Keratinocyte (primary cell): ENCODE data around the gene SCD5. TPM values are rescaled to one million over a fixed set of nuclear protein-coding genes. Genes with fewer than 3 reads are reported as not detected.
A peak's percentile ranks its signal among the peaks of the same experiment; 100 is the strongest.

Experiments used
- DNase-seq: peaks from one replicate; pipeline ENCODE4 v3.0.0-alpha.2; 2011; ENCODE audit warnings: low read depth, missing footprints, low spot score
- FAIRE-seq: peaks from 2 replicates; lab custom pipeline; 2011; peaks lifted over from hg19 to GRCh38; lab: Jason Lieb, UNC
- H2AFZ ChIP-seq: 2 replicates; pipeline ENCODE4 v1.6.0; 2012; ENCODE audit warnings: low read length, control low read depth, inconsistent platforms; ENCODE audit not compliant: control insufficient read depth
- H3K27ac ChIP-seq: 2 replicates; pipeline ENCODE4 v1.5.1; 2011; ENCODE audit warnings: low read length; ENCODE audit not compliant: control insufficient read depth, insufficient read depth
- H3K27me3 ChIP-seq: 3 replicates; pipeline ENCODE4 v1.6.0; 2011; ENCODE audit warnings: low read length; ENCODE audit not compliant: control insufficient read depth, insufficient read depth; ENCODE audit errors: extremely low read depth
- H3K36me3 ChIP-seq, 2 experiments: 2 replicates in 1 of 2; 3 replicates in 1 of 2; pipeline ENCODE4 v1.5.1; 2011; ENCODE audit warnings: low read length in 2 of 2, mild to moderate bottlenecking in 1 of 2; ENCODE audit not compliant: control insufficient read depth in 2 of 2, insufficient read depth in 2 of 2; ENCODE audit errors: extremely low read depth in 1 of 2
- H3K4me1 ChIP-seq: 3 replicates; pipeline ENCODE4 v1.5.1; 2011; ENCODE audit warnings: low read length; ENCODE audit not compliant: control insufficient read depth, insufficient read depth; ENCODE audit errors: extremely low read depth
- H3K4me2 ChIP-seq: 3 replicates; pipeline ENCODE4 v1.6.0; 2011; ENCODE audit warnings: low read depth, low read length; ENCODE audit not compliant: control insufficient read depth, insufficient read depth; ENCODE audit errors: extremely low read depth
- H3K4me3 ChIP-seq, 3 experiments: fragments of 200-600 bp in 1 of 3; sonication (generic) in 1 of 3; 2 replicates in 2 of 3; 3 replicates in 1 of 3; pipeline ENCODE4 v1.5.1; 2011 to 2016; ENCODE audit warnings: low read length in 3 of 3, mild to moderate bottlenecking in 3 of 3, control low read depth in 2 of 3, inconsistent platforms in 1 of 3, low read depth in 1 of 3, mixed read lengths in 1 of 3, mixed run types in 1 of 3, moderate library complexity in 1 of 3; ENCODE audit not compliant: control insufficient read depth in 2 of 3, insufficient read depth in 2 of 3; ENCODE audit errors: extremely low read depth in 1 of 3
- H3K79me2 ChIP-seq: 2 replicates; pipeline ENCODE4 v1.6.0; 2012; ENCODE audit warnings: low read length; ENCODE audit not compliant: control insufficient read depth, insufficient read depth
- H3K9ac ChIP-seq: 3 replicates; pipeline ENCODE4 v1.6.0; 2011; ENCODE audit warnings: low read length; ENCODE audit not compliant: control insufficient read depth, insufficient read depth; ENCODE audit errors: extremely low read depth
- H3K9me1 ChIP-seq: 3 replicates; pipeline ENCODE4 v1.6.0; 2011; ENCODE audit warnings: low read length; ENCODE audit not compliant: control insufficient read depth, insufficient read depth; ENCODE audit errors: extremely low read depth
- H3K9me3 ChIP-seq: 2 replicates; pipeline ENCODE4 v1.5.1; 2012; ENCODE audit warnings: low read depth, low read length; ENCODE audit not compliant: control insufficient read depth
- H4K20me1 ChIP-seq: 3 replicates; pipeline ENCODE4 v1.6.0; 2011; ENCODE audit warnings: low read length; ENCODE audit not compliant: control insufficient read depth, insufficient read depth; ENCODE audit errors: extremely low read depth
- EZH2 ChIP-seq: IDR thresholded peaks from one replicate; pipeline ENCODE4 v1.6.1; 2012; ENCODE audit warnings: inconsistent platforms, mild to moderate bottlenecking, low read length, moderate library complexity
- dilution Hi-C: fragments of 300-500 bp; cut with MboI; formaldehyde crosslinking; loops from one replicate; pipeline ENCODE4 v1.7.0; 2020; ENCODE audit warnings: low sequenced_read_pairs; ENCODE audit not compliant: extremely low pct_ligation_motif_present
- polyA plus RNA-seq, 5 experiments: library from polyadenylated mRNA; depleted of rRNA in 3 of 5; stranded (reverse) in 3 of 5; stranded (forward) in 1 of 5; unstranded in 1 of 5; fragments of >200 nt; gene quantifications; 1 replicate in 1 of 5; 2 replicates in 3 of 5; 3 replicates in 1 of 5; pipeline versions ENCODE4 v1.2.1 to v1.2.3, GENCODE V29; 2011 to 2012; ENCODE audit warnings: missing spikeins in 2 of 5, low read depth in 1 of 5, low replicate concordance in 1 of 5
- TF ChIP-seq, protein P1 (sequence below), 3 experiments: IDR thresholded peaks in 1 of 3; conservative IDR thresholded peaks in 1 of 3; optimal IDR thresholded peaks in 1 of 3; 2 replicates in 2 of 3; 3 replicates in 1 of 3; pipeline versions ENCODE3 to v1.5.1; 2011; ENCODE audit warnings: low read length in 3 of 3, mild to moderate bottlenecking in 3 of 3, moderate library complexity in 2 of 3, control low read depth in 1 of 3, inconsistent platforms in 1 of 3; ENCODE audit not compliant: insufficient read depth in 2 of 3; ENCODE audit errors: extremely low read depth in 1 of 3

The SCD5 gene
- polyA plus RNA-seq, 1 donor (not counting 4 experiments of a cell fraction or from before 2014, with no cell fraction given), result 39.4 TPM

- Histone ChIP-seq H2AFZ (no peak overlapping the region), H3K27me3 (no peaks in the 10 kb centered on the region), H3K9me3 (no peaks in the 10 kb centered on the region), H3K79me2 (no peaks in the 10 kb centered on the region), H3K4me2 (peak overlapping the region; percentile 65), H3K36me3 (peaks cover 0 to 9% of the 10 kb centered on the region in 2 experiments), H3K9ac (no peak overlapping the region), H4K20me1 (no peaks in the 10 kb centered on the region), H3K9me1 (no peaks in the 10 kb centered on the region), H3K4me1 (peaks cover 16% of the 10 kb centered on the region), H3K27ac (peak overlapping the region; percentile 32), H3K4me3 (peak overlapping the region in 1 of 3 experiments; percentile 27)
- TF ChIP-seq EZH2, result no peak
- TF ChIP-seq, protein P1, sequence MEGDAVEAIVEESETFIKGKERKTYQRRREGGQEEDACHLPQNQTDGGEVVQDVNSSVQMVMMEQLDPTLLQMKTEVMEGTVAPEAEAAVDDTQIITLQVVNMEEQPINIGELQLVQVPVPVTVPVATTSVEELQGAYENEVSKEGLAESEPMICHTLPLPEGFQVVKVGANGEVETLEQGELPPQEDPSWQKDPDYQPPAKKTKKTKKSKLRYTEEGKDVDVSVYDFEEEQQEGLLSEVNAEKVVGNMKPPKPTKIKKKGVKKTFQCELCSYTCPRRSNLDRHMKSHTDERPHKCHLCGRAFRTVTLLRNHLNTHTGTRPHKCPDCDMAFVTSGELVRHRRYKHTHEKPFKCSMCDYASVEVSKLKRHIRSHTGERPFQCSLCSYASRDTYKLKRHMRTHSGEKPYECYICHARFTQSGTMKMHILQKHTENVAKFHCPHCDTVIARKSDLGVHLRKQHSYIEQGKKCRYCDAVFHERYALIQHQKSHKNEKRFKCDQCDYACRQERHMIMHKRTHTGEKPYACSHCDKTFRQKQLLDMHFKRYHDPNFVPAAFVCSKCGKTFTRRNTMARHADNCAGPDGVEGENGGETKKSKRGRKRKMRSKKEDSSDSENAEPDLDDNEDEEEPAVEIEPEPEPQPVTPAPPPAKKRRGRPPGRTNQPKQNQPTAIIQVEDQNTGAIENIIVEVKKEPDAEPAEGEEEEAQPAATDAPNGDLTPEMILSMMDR (optimal IDR thresholded peaks at IDR 0.05 in 1 of 3, IDR thresholded peaks at IDR 0.05 in 1 of 3, conservative IDR thresholded peaks at IDR 0.05 in 1 of 3; ENCODE audit: extremely low read depth in 1 of 3, insufficient read depth in 2 of 3, low read length in 3 of 3), result no peak
- FAIRE-seq (peak; percentile 17), DNase-seq (no peak)
- dilution Hi-C loops, result no loop called here
Observed at GRCh38 chr4:82643994-82644733, 154.4 kb downstream of the SCD5 start.

DNA sequence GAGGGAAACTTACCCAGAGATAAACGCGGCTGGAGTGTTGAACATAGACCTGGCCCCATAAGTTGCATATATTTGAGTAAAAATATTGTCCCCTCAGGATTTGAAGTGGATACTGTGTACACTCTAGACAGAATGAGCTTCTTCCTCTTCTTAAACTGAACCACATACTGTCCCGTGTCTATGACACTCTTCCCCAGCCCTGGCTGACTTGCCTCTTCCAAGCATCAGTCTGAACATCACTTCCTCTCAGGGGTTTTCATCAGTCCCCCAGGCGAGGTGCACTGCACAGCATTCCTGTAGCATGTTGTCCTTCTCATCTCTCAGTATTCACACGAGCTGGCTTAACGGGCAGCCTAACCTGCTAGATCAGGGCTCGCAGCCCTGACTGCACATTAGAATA lies 156.3 kb downstream of the SCD5 start:
- H4K20me1 ChIP-seq, result no peaks in the 10 kb centered on the region
- no peak overlapping the region for H2AFZ ChIP-seq
- DNase-seq, result no peak
- TF ChIP-seq, protein P1 (optimal IDR thresholded peaks at IDR 0.05 in 1 of 3, IDR thresholded peaks at IDR 0.05 in 1 of 3, conservative IDR thresholded peaks at IDR 0.05 in 1 of 3; ENCODE audit: extremely low read depth in 1 of 3, insufficient read depth in 2 of 3, low read length in 3 of 3), result no peak
- no peak for TF ChIP-seq EZH2
- H3K9me3 ChIP-seq, result no peaks in the 10 kb centered on the region
- no peaks in the 10 kb centered on the region for H3K27me3 ChIP-seq
- H3K4me3 ChIP-seq, result no peak overlapping the region
- H3K36me3 ChIP-seq, result peaks cover 0 to 7% of the 10 kb centered on the region in 2 experiments
- no peaks in the 10 kb centered on the region for H3K9me1 ChIP-seq
- H3K9ac ChIP-seq, result no peak overlapping the region
- FAIRE-seq, result no peak
- dilution Hi-C loops, result no loop called here
- no peak overlapping the region for H3K27ac ChIP-seq
- H3K4me1 ChIP-seq, result peaks cover 16% of the 10 kb centered on the region
- no peak overlapping the region for H3K4me2 ChIP-seq
- no peaks in the 10 kb centered on the region for H3K79me2 ChIP-seq
